ENCODE data around the gene FOLR3.
A peak's percentile ranks its signal among the peaks of the same experiment; 100 is the strongest.
"Not testable (repeated sequence)": the region's sequence is repeated elsewhere in the genome, so short reads cannot be mapped to it uniquely, and the experiment has no call there.

Gene FOLR3

DNA sequence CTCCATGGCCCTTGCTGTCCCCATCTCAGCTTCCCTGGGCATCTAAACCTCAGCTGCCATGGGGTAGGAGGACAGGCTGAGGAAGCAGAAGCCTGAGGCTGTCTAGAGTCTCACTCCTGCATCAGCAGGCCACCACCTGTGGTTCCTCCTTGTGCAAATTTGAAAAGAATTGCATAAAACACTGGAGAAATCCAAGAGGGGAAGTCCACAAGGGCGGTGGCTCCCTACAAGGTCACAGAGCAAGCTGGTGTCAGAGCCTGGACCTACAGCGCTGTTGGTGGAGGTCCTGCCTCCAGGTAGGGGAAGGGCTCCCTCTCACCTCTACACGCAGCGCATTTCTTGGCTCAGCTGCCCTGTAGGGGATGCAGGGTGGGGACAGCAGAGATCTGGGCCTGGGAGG is at the start of gene FOLR3:
TSS of gene FOLR3 (plus strand) at position 253 of the 400 bp plus-strand sequence. CDS start 228 bp downstream, outside the sequence.
- H3K27ac ChIP-seq (ENCODE audit: low read depth in 2 of 2, low read length in 2 of 2); H3K36me3 ChIP-seq (ENCODE audit: control insufficient read depth in 2 of 2, insufficient read depth in 2 of 2, low read length in 2 of 2); H3K27me3 ChIP-seq (ENCODE audit: control insufficient read depth in 2 of 2, insufficient read depth in 2 of 2, low read length in 2 of 2); H3K4me3 ChIP-seq (ENCODE audit: low read length in 2 of 2); H3K4me1 ChIP-seq (ENCODE audit: control insufficient read depth in 2 of 2, insufficient read depth in 2 of 2, low read length in 2 of 2); H3K9me3 ChIP-seq (ENCODE audit: control insufficient read depth in 2 of 2, low read length in 2 of 2); H3K9ac ChIP-seq (ENCODE audit: low read depth in 1 of 2, low read length in 2 of 2): not testable (repeated sequence)

DNA sequence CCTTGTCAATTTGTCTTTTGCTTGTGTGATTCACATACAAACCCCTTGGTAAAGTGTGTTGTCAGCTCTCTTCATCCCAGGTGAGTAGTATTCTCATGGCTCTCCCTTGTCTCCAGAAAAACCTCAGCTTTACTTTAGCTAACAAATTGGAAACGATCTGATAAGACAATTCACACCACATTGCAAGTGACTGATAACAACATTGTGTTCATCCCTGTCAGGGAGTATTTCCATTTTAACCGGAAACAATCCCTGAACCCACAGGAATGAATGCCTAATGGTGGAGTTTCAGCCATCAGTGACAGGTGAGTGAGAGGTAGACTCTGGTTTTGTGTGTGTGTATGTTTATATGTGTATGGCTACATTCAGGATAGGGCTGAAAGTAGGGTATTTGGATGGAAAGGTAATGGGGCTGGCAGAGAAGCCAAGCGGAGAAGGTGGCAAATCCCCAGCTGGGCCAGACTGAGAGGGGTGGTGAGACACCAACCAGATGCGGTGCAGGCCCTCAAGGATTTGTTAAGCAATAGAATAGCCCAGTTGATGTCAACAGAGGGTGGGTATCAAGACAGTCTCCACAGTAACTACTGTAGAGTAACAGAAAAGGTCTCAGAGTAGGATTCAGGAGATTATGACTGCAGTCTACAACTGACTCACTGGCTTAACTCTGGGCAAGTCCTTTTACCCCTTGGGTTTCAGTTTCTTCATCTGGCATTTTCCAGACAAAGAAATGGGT is 47.3 kb upstream of the FOLR3 start:
- H3K4me1 ChIP-seq (ENCODE audit: control insufficient read depth in 2 of 2, insufficient read depth in 2 of 2, low read length in 2 of 2): peaks cover 8 to 15% of the 10 kb centered on the region in 2 donors
- no peaks in the 10 kb centered on the region for H3K27me3 ChIP-seq (ENCODE audit: control insufficient read depth in 2 of 2, insufficient read depth in 2 of 2, low read length in 2 of 2)
- H3K4me3 ChIP-seq (ENCODE audit: low read length in 2 of 2): no peak overlapping the region
- H3K9me3 ChIP-seq (ENCODE audit: control insufficient read depth in 2 of 2, low read length in 2 of 2): no peaks in the 10 kb centered on the region
- no peak overlapping the region for H3K9ac ChIP-seq (ENCODE audit: low read depth in 1 of 2, low read length in 2 of 2)
- H3K36me3 ChIP-seq (ENCODE audit: control insufficient read depth in 2 of 2, insufficient read depth in 2 of 2, low read length in 2 of 2): peaks cover 18 to 26% of the 10 kb centered on the region in 2 donors
- no peak overlapping the region for H3K27ac ChIP-seq (ENCODE audit: low read depth in 2 of 2, low read length in 2 of 2)

DNA sequence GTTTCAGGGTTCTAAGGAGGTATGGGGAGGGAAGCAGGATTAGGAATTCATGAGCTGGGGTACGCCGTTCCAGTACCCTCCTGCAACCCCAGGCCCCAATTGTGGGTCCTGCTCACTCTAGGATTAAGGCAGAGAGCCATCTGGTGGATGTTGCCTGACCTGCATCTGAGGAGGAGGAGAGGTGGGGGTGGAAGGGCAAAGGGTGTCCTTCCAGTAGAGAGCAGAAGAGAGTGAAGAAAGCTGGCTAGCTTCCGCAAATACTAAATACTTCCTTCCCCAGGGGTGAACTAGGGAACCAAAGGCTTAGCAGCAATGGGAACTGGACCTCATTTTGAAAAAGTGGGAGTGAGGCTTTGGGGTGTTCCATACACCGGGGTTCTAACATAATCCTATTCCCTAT is 44.2 kb upstream of the FOLR3 start:
- peaks cover 28 to 37% of the 10 kb centered on the region in 2 donors for H3K36me3 ChIP-seq (ENCODE audit: control insufficient read depth in 2 of 2, insufficient read depth in 2 of 2, low read length in 2 of 2)
- no peaks in the 10 kb centered on the region for H3K9me3 ChIP-seq (ENCODE audit: control insufficient read depth in 2 of 2, low read length in 2 of 2)
- no peak overlapping the region for H3K4me3 ChIP-seq (ENCODE audit: low read length in 2 of 2)
- H3K27me3 ChIP-seq (ENCODE audit: control insufficient read depth in 2 of 2, insufficient read depth in 2 of 2, low read length in 2 of 2): no peaks in the 10 kb centered on the region
- H3K4me1 ChIP-seq (ENCODE audit: control insufficient read depth in 2 of 2, insufficient read depth in 2 of 2, low read length in 2 of 2): peaks cover 7 to 8% of the 10 kb centered on the region in 2 donors
- H3K9ac ChIP-seq (ENCODE audit: low read depth in 1 of 2, low read length in 2 of 2): peak overlapping the region in 1 of 2 donors; percentile 34
- peak overlapping the region; percentile 7 to 50 for H3K27ac ChIP-seq (ENCODE audit: low read depth in 2 of 2, low read length in 2 of 2)

DNA sequence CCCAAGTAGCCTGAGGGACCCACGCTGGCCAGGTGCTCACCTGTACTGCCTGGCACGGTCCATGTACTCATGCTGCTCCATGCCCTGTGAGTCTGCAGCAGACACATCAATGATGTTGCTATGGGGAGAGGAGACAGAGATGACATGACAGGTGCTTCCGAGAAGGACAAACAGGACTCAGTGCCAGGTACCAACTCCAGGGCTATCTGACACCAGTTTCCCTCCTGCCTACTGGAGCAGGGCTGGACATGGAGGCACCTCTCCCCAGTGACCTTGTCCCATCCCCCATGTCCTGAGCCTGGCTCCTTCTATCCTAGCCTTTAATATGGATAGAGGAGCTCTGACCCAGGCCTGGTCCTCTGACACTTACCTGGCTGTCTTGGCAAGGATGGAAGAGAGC is 36.8 kb upstream of the FOLR3 start:
- H3K4me3 ChIP-seq (ENCODE audit: low read length in 2 of 2): no peak overlapping the region
- peaks cover 22 to 24% of the 10 kb centered on the region in 2 donors for H3K4me1 ChIP-seq (ENCODE audit: control insufficient read depth in 2 of 2, insufficient read depth in 2 of 2, low read length in 2 of 2)
- no peaks in the 10 kb centered on the region for H3K9me3 ChIP-seq (ENCODE audit: control insufficient read depth in 2 of 2, low read length in 2 of 2)
- no peaks in the 10 kb centered on the region for H3K27me3 ChIP-seq (ENCODE audit: control insufficient read depth in 2 of 2, insufficient read depth in 2 of 2, low read length in 2 of 2)
- H3K27ac ChIP-seq (ENCODE audit: low read depth in 2 of 2, low read length in 2 of 2): no peak overlapping the region
- no peak overlapping the region for H3K9ac ChIP-seq (ENCODE audit: low read depth in 1 of 2, low read length in 2 of 2)
- peaks cover 39 to 51% of the 10 kb centered on the region in 2 donors for H3K36me3 ChIP-seq (ENCODE audit: control insufficient read depth in 2 of 2, insufficient read depth in 2 of 2, low read length in 2 of 2)

DNA sequence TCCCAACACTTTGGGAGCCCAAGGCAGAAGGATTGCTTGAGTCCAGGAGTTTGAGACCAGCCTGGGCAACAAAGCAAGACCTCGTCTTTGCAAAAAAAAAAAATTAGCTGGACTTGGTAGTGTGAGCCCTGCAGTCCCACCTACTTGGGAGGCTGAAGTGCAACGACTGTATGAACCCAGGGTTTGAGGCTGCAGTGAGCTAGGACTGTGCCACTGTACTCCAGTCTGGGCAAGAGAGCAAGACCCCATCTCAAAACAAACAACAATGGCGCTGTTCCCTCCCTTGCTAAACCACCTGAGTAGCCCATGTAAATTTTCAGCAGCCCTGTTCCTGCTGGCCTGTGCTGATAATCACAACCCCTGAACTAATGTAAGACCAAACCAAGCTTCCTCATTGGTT is 35.5 kb upstream of the FOLR3 start:
- H3K27ac ChIP-seq (ENCODE audit: low read depth in 2 of 2, low read length in 2 of 2): no peak overlapping the region
- no peak overlapping the region for H3K4me3 ChIP-seq (ENCODE audit: low read length in 2 of 2)
- no peaks in the 10 kb centered on the region for H3K27me3 ChIP-seq (ENCODE audit: control insufficient read depth in 2 of 2, insufficient read depth in 2 of 2, low read length in 2 of 2)
- H3K9me3 ChIP-seq (ENCODE audit: control insufficient read depth in 2 of 2, low read length in 2 of 2): no peaks in the 10 kb centered on the region
- H3K9ac ChIP-seq (ENCODE audit: low read depth in 1 of 2, low read length in 2 of 2): peak overlapping the region in 1 of 2 donors; percentile 8
- H3K4me1 ChIP-seq (ENCODE audit: control insufficient read depth in 2 of 2, insufficient read depth in 2 of 2, low read length in 2 of 2): peaks cover 24 to 25% of the 10 kb centered on the region in 2 donors
- H3K36me3 ChIP-seq (ENCODE audit: control insufficient read depth in 2 of 2, insufficient read depth in 2 of 2, low read length in 2 of 2): peaks cover 32 to 43% of the 10 kb centered on the region in 2 donors

DNA sequence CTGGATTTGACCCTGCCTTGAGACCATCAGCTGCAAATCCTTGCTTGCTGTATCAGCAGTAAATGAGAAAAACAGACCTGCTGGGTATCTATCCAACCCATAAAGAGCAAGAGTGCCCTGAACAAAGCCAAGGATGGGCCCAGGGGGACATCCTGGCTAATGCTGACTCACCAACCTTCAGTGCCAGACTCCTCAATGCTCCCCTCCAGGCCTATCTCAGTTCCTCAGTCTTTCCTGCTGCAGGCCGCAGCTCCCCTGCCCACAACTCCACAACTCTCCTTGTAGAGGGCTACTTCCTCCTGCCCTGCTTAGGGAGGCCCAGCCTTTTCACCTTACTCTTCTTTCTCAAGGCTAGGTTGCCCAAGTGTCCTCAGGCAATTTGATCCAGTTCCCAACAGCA is 35.1 kb upstream of the FOLR3 start:
- Histone ChIP-seq H3K9ac (ENCODE audit: low read depth in 1 of 2, low read length in 2 of 2) (no peak overlapping the region), H3K9me3 (ENCODE audit: control insufficient read depth in 2 of 2, low read length in 2 of 2) (no peaks in the 10 kb centered on the region), H3K4me1 (ENCODE audit: control insufficient read depth in 2 of 2, insufficient read depth in 2 of 2, low read length in 2 of 2) (peaks cover 24 to 25% of the 10 kb centered on the region in 2 donors), H3K4me3 (ENCODE audit: low read length in 2 of 2) (no peak overlapping the region), H3K27ac (ENCODE audit: low read depth in 2 of 2, low read length in 2 of 2) (no peak overlapping the region), H3K27me3 (ENCODE audit: control insufficient read depth in 2 of 2, insufficient read depth in 2 of 2, low read length in 2 of 2) (no peaks in the 10 kb centered on the region), H3K36me3 (ENCODE audit: control insufficient read depth in 2 of 2, insufficient read depth in 2 of 2, low read length in 2 of 2) (peaks cover 29 to 41% of the 10 kb centered on the region in 2 donors)

DNA sequence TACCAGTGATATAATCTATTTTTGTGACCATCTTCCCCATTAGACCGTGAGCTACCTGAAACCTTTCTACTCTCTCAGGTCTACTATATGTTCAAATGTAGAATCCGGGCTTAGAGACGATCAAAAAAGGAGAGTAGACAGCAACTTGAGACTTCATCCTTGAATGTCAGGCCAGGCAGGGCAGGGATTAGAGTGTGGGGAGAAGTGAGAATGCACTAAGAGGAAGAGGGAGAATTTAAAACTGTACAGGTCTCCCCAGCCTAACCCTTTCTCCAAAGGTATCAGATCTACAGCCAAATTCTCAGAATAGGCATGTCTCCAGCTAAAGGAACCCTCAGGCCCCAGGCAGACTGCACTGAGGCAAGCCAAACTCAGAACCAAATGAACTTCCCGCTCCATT is 33.4 kb upstream of the FOLR3 start:
- Histone ChIP-seq H3K4me3 (ENCODE audit: low read length in 2 of 2) (peak overlapping the region; percentile 81 to 90), H3K9ac (ENCODE audit: low read depth in 1 of 2, low read length in 2 of 2) (peak overlapping the region; percentile 91 to 96), H3K9me3 (ENCODE audit: control insufficient read depth in 2 of 2, low read length in 2 of 2) (no peaks in the 10 kb centered on the region), H3K27ac (ENCODE audit: low read depth in 2 of 2, low read length in 2 of 2) (peak overlapping the region; percentile 87 to 93), H3K27me3 (ENCODE audit: control insufficient read depth in 2 of 2, insufficient read depth in 2 of 2, low read length in 2 of 2) (no peaks in the 10 kb centered on the region), H3K4me1 (ENCODE audit: control insufficient read depth in 2 of 2, insufficient read depth in 2 of 2, low read length in 2 of 2) (peaks cover 24 to 25% of the 10 kb centered on the region in 2 donors), H3K36me3 (ENCODE audit: control insufficient read depth in 2 of 2, insufficient read depth in 2 of 2, low read length in 2 of 2) (peaks cover 26 to 32% of the 10 kb centered on the region in 2 donors)

DNA sequence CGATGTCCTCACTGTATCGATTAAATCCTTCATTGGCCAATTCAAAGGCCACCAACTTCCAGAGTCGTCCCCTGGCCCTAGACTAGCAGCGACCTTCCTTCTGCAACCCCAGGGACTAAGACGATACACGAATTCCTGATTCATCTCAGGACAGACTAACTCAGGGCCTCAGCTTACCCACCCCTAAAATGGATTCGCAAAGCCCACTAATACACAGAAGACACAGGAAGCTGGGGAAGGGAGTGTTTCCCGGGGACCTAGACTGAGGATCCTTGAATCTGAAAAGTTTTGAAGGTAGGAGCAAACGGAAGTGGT is 32.9 kb upstream of the FOLR3 start:
- Histone ChIP-seq H3K36me3 (ENCODE audit: control insufficient read depth in 2 of 2, insufficient read depth in 2 of 2, low read length in 2 of 2) (peaks cover 22 to 28% of the 10 kb centered on the region in 2 donors), H3K27me3 (ENCODE audit: control insufficient read depth in 2 of 2, insufficient read depth in 2 of 2, low read length in 2 of 2) (no peaks in the 10 kb centered on the region), H3K4me3 (ENCODE audit: low read length in 2 of 2) (peak overlapping the region; percentile 81 to 90), H3K9ac (ENCODE audit: low read depth in 1 of 2, low read length in 2 of 2) (peak overlapping the region; percentile 91 to 96), H3K4me1 (ENCODE audit: control insufficient read depth in 2 of 2, insufficient read depth in 2 of 2, low read length in 2 of 2) (peaks cover 24 to 25% of the 10 kb centered on the region in 2 donors), H3K27ac (ENCODE audit: low read depth in 2 of 2, low read length in 2 of 2) (peak overlapping the region; percentile 87 to 93), H3K9me3 (ENCODE audit: control insufficient read depth in 2 of 2, low read length in 2 of 2) (no peaks in the 10 kb centered on the region)

DNA sequence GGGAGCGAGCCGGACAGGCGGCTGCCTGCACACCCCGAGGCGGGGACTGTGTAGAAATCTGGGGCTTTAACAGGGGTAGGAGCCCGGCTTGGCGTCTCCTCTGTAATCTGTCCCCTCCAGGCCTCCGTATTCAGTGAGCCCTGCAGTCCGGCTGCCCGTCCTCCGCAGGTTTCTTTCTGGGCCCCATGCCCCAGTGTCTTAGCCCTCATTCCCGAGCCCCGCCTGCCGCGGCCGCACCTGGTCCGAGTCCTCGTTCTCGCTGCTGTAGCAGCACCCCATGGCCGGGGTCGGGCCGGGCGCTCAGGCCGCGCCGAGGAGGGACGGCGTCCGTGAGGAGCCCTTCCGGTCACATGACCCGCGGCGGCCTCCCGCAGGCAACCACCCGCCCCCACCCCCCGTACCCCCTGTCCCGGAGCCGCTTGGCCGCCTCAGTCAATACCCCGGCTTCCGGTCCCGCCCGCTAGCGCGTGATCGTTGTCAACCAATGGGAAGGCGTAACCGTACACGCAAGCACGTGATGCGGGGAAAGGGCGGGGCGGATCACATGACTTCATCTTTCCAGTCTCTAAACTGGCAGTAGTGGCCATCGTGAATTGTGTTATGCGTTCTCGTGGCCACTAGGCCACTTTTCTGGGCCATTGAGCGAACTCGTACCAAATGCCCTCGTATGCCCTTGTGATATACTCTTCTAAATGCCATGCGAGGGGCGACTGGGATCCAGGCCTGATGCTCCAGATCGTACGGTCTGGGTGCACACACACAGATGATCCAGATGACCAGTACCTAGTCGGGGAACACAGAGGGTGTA is 32.4 kb upstream of the FOLR3 start, which contains the start of gene LAMTOR1:
TSS of gene LAMTOR1 (minus strand) at position 352 of the 808 bp plus-strand sequence. CDS start at position 279, 73 bp downstream.
- Histone ChIP-seq H3K4me1 (ENCODE audit: control insufficient read depth in 2 of 2, insufficient read depth in 2 of 2, low read length in 2 of 2) (peaks cover 24 to 25% of the 10 kb centered on the region in 2 donors), H3K4me3 (ENCODE audit: low read length in 2 of 2) (peak within 1 kb of the TSS; percentile 81 to 90), H3K9ac (ENCODE audit: low read depth in 1 of 2, low read length in 2 of 2) (peak within 1 kb of the TSS; percentile 91 to 96), H3K27me3 (ENCODE audit: control insufficient read depth in 2 of 2, insufficient read depth in 2 of 2, low read length in 2 of 2) (no peaks in the 10 kb centered on the region), H3K36me3 (ENCODE audit: control insufficient read depth in 2 of 2, insufficient read depth in 2 of 2, low read length in 2 of 2) (peaks cover 16 to 23% of the 10 kb centered on the region in 2 donors), H3K9me3 (ENCODE audit: control insufficient read depth in 2 of 2, low read length in 2 of 2) (no peaks in the 10 kb centered on the region), H3K27ac (ENCODE audit: low read depth in 2 of 2, low read length in 2 of 2) (peak within 1 kb of the TSS; percentile 87 to 95)

DNA sequence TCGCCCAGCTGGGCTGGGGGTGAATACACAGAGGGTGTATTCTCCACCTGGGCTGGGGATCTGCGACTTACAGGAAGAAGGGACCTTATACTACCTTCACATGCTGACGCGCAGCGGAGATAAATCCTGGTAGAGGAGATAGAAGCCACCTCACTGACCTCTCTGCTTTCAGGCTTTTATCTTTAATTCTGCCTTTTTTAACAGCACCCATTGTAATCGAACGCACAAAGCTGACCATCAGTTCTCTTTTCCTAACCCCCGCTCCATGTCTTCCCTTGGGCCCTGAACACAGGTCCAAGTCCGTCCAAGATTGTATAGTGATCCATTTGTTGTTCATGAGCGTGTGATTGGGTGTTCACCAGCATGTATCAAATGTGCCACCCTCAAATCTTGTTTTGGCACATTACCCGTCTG is 31.8 kb upstream of the FOLR3 start:
- H3K27ac ChIP-seq (ENCODE audit: low read depth in 2 of 2, low read length in 2 of 2): peak overlapping the region; percentile 87 to 95
- H3K9ac ChIP-seq (ENCODE audit: low read depth in 1 of 2, low read length in 2 of 2): peak overlapping the region; percentile 48 to 58
- peak overlapping the region; percentile 71 to 81 for H3K4me3 ChIP-seq (ENCODE audit: low read length in 2 of 2)
- no peaks in the 10 kb centered on the region for H3K27me3 ChIP-seq (ENCODE audit: control insufficient read depth in 2 of 2, insufficient read depth in 2 of 2, low read length in 2 of 2)
- H3K36me3 ChIP-seq (ENCODE audit: control insufficient read depth in 2 of 2, insufficient read depth in 2 of 2, low read length in 2 of 2): peaks cover 10 to 16% of the 10 kb centered on the region in 2 donors
- peaks cover 24 to 25% of the 10 kb centered on the region in 2 donors for H3K4me1 ChIP-seq (ENCODE audit: control insufficient read depth in 2 of 2, insufficient read depth in 2 of 2, low read length in 2 of 2)
- H3K9me3 ChIP-seq (ENCODE audit: control insufficient read depth in 2 of 2, low read length in 2 of 2): no peaks in the 10 kb centered on the region
